NOMO-1 (cell line): ENCODE measurements around the gene OBSL1.

Experiments used
- DNase-seq, 2 experiments: peaks; one replicate each; lab custom pipeline; 2025; ENCODE audit not compliant: unreplicated experiment in 2 of 2; lab: John Stamatoyannopoulos, UW

Gene OBSL1

DNA sequence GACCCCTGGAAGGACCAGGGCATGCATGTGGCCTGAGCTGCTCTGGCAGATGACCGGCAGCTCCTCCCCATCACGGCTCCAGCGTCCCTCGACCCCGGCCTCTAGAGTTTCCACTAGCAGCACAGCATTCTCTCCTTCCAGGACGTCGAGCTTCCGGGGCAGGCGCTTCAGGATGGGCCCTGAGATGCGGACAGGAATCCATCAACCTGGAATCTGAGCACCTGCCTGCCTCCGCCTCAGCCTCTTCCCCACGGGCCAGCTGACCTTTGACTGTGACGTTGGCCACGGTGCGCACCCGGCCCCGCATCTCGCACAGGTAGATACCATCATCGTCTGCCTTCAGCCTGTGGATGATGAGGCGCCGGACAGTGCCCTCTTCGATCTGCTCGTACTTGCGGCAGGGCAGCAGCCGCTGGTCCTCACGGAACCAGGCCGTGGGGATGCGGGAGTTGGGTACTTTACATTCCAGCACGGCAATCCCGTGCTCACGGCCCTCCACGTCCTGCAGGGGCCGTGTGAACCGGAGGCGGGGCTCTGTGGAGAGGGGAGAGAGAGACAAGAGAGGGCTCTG is 3.5 kb downstream of the OBSL1 start:
- DNase-seq = no peak

DNA sequence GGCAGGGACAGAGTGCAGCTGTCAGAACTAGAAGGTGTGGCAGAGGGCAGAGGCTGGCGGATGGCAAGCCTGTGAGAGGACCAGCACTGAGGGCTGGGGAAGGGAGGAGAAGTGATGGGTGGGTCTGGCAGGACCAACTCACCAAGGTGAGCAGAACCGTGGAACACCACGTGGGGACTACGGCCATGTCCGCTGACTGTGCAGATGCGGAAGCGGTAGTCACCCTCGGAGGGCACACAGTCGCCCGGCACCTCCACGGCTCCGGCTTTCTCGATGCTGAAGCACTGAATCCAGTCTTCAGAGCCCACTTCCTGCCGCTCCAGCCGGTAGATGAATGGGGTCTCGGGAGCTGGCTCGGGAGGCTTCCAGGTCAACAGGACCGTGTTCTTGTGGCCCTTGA is 4.2 kb downstream of the OBSL1 start:
- DNase-seq = no peak

DNA sequence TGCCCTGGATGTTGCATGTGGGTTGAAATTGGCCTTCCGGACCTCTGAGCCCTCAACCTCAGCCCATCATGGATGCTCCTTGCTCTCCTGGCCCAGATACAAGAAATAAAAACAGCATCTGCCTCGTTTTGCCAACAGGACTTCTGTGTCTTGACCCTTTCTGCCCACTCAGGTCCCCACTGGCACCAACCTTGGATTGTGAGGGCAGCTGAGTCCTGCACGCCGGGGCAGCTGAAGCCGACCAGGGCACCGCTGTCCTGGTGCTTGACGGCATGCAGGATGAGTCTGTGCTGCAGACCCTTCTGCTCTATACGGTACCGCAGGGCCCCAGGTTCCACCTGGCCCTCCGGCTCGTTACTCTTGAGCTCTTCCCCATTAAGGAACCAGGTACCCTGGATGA is 4.7 kb downstream of the OBSL1 start:
- DNase-seq = no peak

DNA sequence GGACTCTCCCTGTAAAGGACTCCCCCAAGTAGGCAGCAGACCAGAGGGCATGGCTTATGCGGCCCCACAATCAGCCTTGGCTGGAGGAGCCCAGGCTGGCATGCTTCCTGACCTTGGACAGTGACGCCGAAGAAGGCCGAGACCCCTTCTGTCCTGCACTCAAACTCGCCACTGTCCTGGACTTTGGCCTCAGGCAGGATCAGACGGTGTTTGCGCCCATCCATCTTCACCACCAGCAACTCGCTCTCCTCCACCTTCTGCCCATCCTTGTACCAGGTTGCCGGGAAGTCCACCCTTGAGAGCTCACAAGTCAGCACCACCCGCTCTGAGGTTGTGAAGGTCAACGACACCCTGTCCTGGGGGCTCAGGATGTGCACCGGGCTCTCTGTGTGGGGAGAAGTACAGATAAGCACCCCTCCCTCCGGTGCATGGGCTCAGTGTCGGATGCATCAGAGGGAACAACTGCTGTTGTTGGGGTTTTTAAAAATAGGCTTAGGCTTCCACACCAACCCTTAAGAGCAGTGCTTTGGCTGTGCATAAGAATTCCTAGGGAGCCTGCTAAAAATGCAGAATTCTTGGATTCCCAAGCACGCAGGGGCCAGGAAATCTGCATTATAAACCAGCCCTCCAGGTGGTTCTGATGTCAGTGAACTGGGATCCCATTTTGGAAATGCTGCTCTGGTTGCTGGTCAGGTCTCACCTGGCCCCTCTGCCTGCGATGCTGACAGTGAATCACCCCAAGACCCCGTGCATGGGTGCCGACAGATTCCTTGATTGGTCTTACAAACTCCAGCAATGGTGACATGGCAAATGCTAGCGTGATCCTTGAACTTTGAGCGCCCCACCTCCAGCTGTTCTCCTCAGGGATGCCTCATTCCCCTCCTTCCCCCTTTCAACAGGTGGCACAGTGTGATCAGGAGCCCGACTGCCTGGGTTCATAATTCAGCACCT is 5.9 kb downstream of the OBSL1 start:
- DNase-seq = no peak

DNA sequence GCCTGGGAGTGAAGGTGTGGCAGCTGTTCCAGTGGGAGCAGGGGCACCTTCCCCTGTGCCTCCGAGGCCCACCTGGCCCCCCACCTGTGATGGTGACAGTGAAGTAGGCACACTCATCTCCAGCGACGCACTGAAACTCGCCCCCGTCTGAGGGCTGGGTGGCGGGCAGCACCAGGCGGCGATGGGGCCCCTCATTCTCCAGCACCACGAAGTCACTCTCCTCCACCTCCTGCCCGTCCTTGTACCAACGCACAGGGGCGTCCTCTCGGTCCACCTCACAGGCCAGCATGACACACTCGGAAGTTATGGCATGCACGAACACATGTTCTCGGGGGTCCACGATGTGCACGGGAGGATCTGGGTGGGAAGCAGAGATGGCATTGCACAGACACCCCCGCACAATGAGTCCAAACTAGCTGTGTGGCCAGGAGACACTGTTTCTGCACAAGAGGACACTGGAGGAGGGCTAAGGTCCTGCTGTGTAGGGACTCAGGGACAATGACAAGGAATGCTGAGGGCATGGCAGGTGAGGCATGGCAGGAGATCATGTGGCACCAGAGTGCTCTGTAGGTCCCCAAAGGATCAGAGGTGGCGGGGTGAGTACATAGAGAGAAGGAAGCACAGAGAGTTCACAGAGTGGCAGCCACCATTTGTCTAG is 7.9 kb downstream of the OBSL1 start:
- DNase-seq = no peak

DNA sequence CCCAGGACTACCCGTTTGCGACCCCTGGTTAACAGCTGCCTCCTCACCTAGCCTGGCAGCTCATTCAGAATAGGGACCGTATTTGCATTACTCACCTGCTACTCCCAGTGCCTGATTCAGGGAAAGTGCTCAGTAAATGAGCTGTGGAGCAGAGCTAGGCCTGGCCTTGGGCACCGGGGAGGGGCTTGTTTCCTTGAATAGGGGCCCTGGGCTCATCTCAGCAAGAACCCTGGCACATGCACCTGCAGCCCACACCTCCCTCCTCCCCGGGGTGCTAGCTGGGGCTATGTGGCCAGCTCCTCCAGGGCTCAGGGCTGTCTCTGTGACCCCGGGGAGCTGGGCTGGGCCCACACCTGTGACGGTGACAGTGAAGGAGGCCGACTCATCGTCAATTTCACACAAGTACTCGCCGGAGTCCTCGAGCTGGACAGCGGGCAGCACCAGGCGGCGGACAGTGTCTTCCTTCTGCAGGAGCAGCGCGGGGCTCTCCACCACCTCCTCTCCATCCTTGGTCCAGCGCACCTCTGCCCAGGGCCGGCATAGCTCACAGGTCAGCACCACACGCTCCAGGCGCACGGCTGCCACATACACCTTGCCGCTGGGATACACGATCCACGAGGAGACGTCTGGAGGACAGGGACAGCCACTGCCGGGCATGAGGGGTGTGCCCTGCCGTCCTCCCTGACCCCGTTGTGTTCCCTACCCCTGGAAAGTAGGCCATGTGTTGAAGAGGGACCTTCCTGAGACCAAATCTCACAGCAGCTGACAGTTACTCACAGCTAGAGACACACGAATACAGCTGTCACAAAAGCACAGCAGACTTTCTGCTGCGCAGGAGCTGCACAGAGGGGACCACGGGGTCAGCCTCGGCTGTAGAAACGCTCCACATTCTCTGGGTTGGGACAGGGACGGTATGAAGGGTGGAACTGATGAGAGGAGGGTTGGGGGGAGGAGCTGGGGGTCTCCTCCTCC is 9.0 kb downstream of the OBSL1 start:
- no peak for DNase-seq

DNA sequence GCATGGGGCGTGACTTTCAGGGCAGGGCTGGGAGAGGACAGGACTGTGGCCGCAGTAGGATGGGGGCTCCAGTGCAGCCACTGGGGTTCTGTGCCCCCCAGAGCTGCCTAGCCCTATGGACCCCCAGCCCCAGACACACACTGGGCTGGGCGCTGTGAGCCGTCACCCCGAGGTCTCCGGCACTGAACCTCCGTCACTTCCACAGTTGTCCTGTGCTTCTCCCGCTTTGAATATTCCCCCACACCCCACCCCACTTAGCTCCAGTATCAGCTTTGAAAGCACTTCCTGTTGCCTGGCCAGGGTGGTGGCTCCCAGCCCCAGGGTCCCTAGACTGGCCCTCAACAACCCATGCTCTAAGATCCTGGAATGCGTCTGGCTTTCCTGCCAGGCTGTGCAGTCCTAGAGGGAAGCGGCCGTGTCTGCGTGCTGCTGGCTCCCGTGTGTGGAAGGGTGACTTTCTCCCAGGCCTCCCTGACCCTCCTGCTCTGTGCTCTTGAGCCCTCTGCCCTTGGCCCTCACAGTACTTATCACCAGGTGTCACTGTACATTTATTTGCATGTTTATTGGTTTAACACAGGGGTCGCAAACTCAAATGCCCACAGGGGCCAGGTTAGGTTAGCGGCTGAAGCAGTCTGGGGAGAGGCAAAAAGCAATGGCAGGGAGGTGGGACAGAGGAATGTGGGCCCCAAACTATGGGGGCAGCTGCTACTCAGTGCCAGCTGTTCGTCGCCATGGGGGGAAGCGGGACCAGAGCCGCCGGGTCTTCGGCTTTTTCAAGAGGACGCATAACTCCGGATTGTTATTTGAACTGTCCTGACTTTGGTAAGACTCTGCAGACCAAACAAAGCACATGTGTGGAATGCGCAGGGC is 9.9 kb downstream of the OBSL1 start:
- DNase-seq = no peak

DNA sequence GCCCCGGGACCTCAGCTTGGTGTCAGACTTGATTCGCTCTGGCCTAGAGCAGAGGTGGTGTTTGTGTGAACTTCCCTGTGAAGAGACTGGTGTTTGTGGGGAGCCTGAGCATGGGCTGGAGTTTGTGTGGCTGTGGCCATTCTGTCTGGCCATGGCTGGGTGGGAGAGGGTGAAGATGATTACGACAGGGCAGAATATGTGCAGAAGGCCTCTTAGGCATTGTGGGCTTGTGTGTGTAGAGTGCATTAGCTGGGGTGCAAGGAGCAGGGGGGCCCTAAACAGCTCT is 10.5 kb downstream of the OBSL1 start:
- DNase-seq = no peak

DNA sequence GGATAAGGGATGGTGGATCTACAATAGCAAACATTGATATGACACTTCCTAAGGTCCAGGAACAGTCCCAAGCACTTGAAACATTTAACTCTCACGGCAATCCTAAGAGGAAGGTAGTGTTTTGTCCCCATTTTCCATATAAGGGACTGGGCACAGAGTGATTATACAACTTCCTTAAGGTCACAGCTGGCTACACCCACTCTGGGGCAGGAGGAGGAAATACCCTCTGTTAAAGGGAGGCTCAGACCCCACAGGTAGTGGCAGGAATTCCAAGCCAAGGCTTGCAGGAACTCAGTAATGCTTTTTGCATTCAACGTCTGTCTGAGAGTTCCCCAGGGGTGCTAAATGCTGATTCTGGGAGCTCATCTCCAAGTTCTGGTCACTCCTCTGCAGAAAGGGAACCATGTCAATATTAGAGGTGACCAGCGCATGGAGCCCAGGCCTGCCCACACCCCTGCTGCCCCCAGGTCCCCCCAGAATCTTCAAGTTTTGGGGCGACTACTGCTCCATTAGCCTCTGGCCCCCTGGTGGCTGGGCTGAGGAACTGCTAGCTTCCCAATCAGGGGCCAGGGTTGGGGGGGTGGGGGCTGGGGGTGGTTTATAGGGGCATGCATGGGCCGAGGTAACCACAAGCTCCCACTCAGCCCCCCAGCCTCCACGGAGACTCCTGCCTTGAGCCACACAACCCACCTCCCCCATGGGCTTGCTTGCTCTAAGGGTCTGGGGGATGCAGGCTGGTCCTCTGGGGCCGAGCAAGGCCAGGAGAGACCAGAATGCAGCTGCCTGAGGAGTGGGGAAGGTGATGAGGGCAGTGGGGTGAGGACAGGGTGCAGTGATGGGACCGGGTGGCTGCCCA is 11.1 kb downstream of the OBSL1 start:
- no peak for DNase-seq

DNA sequence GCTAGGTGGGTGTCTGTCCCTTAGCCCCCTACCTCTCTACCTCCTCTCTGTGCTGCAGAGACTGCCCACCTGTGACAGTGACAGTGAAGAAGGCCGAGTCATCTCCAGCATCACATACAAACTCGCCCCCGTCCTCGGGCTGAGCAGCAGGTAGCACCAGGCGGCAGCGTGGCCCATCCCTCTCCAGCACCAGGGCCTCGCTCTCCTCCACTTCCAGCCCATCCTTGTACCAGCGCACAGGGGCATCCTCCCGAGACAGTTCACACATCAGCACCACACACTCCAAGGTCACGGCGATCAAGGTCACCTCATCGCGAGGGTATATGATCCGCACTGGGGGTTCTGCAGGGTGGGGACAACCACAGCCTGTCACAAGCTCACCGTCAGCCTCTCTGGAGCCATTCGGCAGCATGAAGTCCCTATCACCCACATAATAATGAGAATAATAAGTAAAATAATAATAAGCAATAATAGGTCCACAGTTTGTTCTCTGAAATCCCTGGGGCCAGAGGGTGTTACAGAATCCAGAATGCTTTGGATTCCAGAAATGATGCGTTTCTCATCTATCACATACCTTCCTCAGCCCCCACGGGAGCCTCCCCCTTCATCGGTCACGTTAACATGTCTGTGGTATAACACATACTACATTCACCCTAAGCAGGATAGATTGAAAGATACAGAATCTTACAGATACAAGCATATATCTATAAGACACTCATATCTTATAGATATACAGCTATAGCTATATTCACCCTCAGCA is 12.0 kb downstream of the OBSL1 start:
- DNase-seq = no peak

DNA sequence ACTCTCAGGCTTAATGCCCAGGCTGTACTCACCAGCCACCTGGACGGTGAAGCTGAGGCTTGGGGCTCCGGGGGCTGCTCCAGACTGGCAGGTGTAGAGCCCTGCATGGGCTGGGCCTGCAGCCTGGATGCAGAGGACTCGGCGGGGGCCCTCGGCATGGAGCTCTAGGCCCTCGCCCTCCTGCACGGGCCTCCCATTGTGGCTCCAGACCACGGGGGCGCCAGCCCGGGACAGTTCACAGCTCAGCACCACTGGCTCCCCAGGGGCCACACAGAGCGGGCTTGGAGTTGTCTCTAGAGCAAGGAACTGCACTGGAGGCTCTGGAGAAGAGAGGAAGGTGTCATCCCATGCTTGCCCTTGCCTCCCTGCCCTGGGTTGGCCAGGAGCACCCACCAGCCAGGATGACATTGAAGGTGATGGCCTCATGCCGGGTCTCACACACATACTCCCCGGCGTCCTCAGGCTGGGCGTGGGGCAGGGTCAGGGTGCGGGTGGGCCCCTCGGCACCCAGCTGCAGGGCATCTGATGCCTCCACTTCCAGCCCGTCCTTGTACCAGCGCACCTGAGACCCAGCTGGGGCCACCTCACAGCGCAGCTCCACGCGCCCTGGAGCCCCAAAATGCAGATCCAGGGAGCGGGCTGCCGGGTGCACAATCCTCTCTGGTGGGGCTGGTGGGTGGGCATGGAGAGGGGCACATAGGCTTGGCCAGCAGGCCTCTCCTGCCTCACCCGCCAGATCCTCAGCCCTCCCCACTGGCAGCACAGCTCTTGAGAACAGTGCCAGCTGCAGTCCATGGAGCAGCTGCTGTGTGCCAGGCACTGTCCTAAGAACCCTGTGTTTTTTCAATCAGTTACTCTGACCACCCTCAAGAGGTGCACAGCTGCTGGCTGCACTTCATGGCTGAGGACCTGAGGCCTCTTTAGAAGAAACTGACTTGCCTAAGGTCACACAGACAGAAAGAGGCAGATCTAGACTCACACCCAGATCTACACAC is 13.3 kb downstream of the OBSL1 start:
- no peak for DNase-seq

DNA sequence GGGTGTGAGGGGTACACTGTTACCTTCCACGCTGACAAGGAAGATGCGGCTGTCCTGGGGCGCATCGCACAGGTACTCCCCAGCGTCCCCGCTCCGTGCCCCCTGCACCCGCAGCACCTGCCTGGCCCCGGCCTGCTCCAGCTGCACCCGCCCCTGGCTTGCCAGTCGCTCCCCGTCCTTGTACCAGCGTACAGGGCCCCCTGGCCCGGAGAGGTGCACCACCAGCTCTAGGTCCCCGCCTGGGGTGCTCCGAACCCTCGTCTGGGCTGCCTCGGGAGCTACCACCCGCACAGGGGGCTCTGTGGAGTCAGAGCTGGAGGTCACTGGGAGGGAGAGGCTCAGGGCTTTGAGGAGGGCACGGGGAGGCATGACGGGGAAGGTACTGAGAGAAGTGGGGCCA is 14.0 kb downstream of the OBSL1 start:
- no peak for DNase-seq

DNA sequence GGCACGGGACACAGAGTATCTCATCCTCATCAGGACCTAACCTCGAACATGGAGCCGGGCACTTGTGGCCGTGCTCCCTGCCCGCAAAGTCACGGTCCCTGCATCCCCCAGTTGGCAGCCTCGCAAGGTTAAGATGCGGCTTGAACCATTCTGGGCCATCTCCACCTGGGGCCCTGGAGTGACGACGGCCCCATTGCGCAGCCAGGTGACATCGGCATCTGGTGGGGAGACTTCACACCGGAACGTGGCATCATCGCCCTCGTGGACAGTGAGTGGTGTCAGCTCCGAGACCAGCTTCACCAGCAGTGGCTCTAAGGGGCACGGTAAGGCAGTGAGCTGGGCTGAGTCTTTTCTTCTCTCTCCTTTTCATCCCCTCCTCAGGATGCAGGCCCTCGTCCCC is 14.9 kb downstream of the OBSL1 start:
- DNase-seq = no peak

DNA sequence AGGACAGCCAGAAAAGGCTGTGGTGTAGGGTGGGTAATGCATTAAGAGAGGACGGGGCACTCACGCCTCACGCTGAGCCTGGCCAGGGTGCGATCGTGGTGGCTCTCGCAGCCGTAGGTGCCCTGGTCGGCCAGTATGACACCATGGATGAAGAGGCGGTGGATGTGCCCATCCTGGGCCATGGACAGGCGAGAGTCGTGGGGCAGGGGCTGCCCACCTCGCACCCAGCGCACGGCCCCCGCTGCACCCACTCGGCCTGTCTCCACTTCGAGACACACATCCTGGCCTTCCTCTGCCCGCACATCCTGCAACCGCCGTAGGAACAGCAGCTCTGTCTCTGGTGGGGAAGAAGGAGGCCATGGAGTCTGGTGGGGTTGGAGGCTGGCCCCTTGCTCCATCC is 15.4 kb downstream of the OBSL1 start:
- DNase-seq = no peak

DNA sequence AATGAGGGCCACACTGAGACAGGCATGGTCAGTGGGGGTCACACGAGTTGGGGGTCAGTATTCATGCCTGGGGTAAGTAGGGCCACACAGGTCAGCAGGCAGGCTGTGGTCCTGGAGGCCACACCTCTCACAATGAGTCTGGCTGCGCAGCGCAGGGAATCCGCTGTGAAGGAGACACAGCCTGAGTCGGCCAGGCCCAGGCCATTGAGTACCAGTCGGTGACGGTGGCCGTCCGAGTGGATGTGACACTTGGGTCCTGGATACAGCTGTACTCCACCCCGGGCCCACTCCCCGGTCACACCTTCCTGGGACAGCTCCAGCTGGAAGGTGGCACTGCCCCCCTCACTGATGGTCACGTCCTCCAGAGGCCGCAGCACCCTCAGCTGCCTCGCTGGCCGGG is 17.0 kb downstream of the OBSL1 start:
- DNase-seq = no peak

DNA sequence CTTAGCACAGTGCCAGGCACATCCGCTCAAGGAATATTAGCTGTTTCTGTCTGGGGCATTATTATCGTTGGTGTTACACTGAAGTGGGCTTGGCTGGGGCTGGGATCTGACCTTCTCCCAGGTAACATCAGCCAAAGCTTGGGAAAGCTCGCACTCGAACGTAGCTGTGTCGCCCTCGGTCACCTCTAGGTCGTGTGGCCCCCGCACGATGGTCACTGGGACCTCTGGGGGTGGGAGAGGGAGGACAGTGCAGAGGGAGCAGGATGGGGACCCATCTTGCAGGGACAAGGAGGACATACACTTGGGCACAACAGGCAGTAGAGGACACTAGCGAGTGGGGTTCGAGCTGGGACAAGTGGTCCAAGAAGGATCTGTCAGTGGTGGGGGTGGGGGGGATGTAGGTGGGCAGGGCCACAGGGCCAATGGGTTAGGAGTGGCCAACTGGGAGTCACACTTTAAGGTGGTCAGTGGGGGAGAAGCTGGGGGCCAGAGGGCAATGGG is 17.8 kb downstream of the OBSL1 start:
- DNase-seq = no peak

DNA sequence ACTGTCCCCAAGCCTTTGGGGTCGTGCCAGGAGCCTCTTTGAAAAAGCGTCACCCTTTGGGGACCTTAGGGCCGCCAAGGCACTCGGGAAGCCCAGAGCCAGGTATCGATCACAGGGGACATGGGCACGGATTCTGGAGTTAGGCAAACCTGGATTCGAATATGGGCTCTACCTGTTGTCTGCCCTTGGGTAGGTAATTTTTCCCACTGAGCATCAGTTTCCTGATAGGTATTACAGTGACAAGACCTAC is 18.2 kb downstream of the OBSL1 start:
- DNase-seq = no peak
